Neural cell (in vitro differentiated cells): ENCODE results near the gene SPATS2. TPM values are rescaled to one million over a fixed set of nuclear protein-coding genes. Genes with fewer than 3 reads are reported as not detected.

Source experiments
- H2AFZ ChIP-seq: fragments of 200-600, 300-800 bp; sonication (generic), shearing (Covaris generic); 2 replicates; pipeline ENCODE4 v1.6.0; 2014; ENCODE audit warnings: low read depth, mild to moderate bottlenecking, antibody characterized with exemption, low read length, moderate library complexity
- H3F3A ChIP-seq: fragments of 200-600 bp; shearing (Covaris generic); 2 replicates; pipeline ENCODE4 v1.6.1; 2016; ENCODE audit warnings: mild to moderate bottlenecking, moderate library complexity, mixed read lengths, antibody characterized with exemption, low read length; ENCODE audit not compliant: insufficient read depth, poor library complexity, severe bottlenecking
- H3K27ac ChIP-seq: fragments of 200-600, 300-800 bp; sonication (generic), shearing (Covaris generic); 2 replicates; pipeline ENCODE4 v1.5.1; 2014; ENCODE audit warnings: mild to moderate bottlenecking, low read length, moderate library complexity
- H3K27me3 ChIP-seq: fragments of 300-800, 200-600 bp; sonication (generic), shearing (Covaris generic); 2 replicates; pipeline ENCODE4 v1.6.0; 2014; ENCODE audit warnings: mild to moderate bottlenecking, low read depth, low read length, moderate library complexity; ENCODE audit not compliant: insufficient read depth
- H3K36me3 ChIP-seq: fragments of 300-800, 200-600 bp; sonication (generic), shearing (Covaris generic); 2 replicates; pipeline ENCODE4 v1.5.1; 2014; ENCODE audit warnings: mild to moderate bottlenecking, antibody characterized with exemption, low read length, moderate library complexity; ENCODE audit not compliant: insufficient read depth
- H3K4me2 ChIP-seq: fragments of 300-800, 200-600 bp; sonication (generic), shearing (Covaris generic); 2 replicates; pipeline ENCODE4 v1.6.0; 2014; ENCODE audit warnings: mild to moderate bottlenecking, low read length
- H3K4me3 ChIP-seq: fragments of 300-800, 200-600 bp; sonication (generic), shearing (Covaris generic); 2 replicates; pipeline ENCODE4 v1.5.1; 2014; ENCODE audit warnings: mild to moderate bottlenecking, low read length, moderate library complexity
- H3K79me2 ChIP-seq: fragments of 200-600 bp; shearing (Covaris generic); replicated peaks from 2 replicates; pipeline ENCODE4 v1.6.0; 2014; ENCODE audit warnings: mild to moderate bottlenecking, low read length, moderate library complexity; ENCODE audit not compliant: insufficient read depth
- H3K9ac ChIP-seq: fragments of 300-800, 200-600 bp; sonication (generic), shearing (Covaris generic); 2 replicates; pipeline ENCODE4 v1.6.1; 2016; ENCODE audit warnings: mild to moderate bottlenecking, low read length, mixed read lengths
- H3K9me2 ChIP-seq: fragments of 200-600 bp; shearing (Covaris generic); 2 replicates; pipeline ENCODE4 v1.6.1; 2016; ENCODE audit warnings: mild to moderate bottlenecking, low read length, mixed read lengths; ENCODE audit not compliant: insufficient read depth
- H3K9me3 ChIP-seq: fragments of 200-600, 300-800 bp; sonication (generic), shearing (Covaris generic); 2 replicates; pipeline ENCODE4 v1.6.1; 2016; ENCODE audit warnings: mild to moderate bottlenecking, mixed run types, low read length, moderate library complexity, mixed read lengths
- H4K20me1 ChIP-seq: fragments of 200-600 bp; shearing (Covaris generic); 2 replicates; pipeline ENCODE4 v1.6.1; 2016; ENCODE audit warnings: mild to moderate bottlenecking, mixed run types; ENCODE audit not compliant: insufficient read depth
- EP300 ChIP-seq: fragments of 450-650 bp; conservative IDR thresholded peaks from 2 replicates; pipeline ENCODE4 v1.6.1; 2014; ENCODE audit warnings: antibody characterized with exemption, mild to moderate bottlenecking, moderate library complexity; ENCODE audit not compliant: poor library complexity, severe bottlenecking
- EZH2 ChIP-seq: fragments of 200-600, 300-800 bp; shearing (Covaris generic), sonication (generic); IDR thresholded peaks from 2 replicates; pipeline ENCODE4 v1.6.1; 2014; ENCODE audit warnings: antibody characterized with exemption, low read length, borderline replicate concordance, mild to moderate bottlenecking; ENCODE audit not compliant: insufficient read depth, poor library complexity, severe bottlenecking
- MXI1 ChIP-seq: fragments of 450-650 bp; conservative IDR thresholded peaks from 2 replicates; pipeline ENCODE4 v1.6.1; 2014; ENCODE audit warnings: antibody characterized with exemption, mild to moderate bottlenecking; ENCODE audit not compliant: poor library complexity, severe bottlenecking
- POLR2AphosphoS5 ChIP-seq: IDR thresholded peaks from 2 replicates; pipeline ENCODE4 v1.6.1; 2012
- RAD21 ChIP-seq: fragments of 450-650 bp; conservative IDR thresholded peaks from 2 replicates; pipeline ENCODE4 v1.6.1; 2014; ENCODE audit warnings: antibody characterized with exemption, mild to moderate bottlenecking, moderate library complexity
- SMC3 ChIP-seq: fragments of 450-650 bp; conservative IDR thresholded peaks from 2 replicates; pipeline ENCODE4 v1.6.1; 2014; ENCODE audit warnings: antibody characterized with exemption, mild to moderate bottlenecking, moderate library complexity; ENCODE audit not compliant: poor library complexity
- TAF1 ChIP-seq: IDR thresholded peaks from 2 replicates; pipeline ENCODE4 v1.6.1; 2012; ENCODE audit warnings: low read depth
- polyA plus RNA-seq: library from polyadenylated mRNA; depleted of rRNA; stranded (reverse); fragments of >200 nt; gene quantifications from 2 replicates; pipeline ENCODE4 v1.2.3, GENCODE V29; 2014
- TF ChIP-seq, protein P1 (sequence below): fragments of 450-650 bp; IDR thresholded peaks from 2 replicates; pipeline ENCODE4 v1.5.1; 2014; ENCODE audit warnings: antibody characterized with exemption, mild to moderate bottlenecking, moderate library complexity; ENCODE audit not compliant: poor library complexity, severe bottlenecking
- TF ChIP-seq, protein P2 (sequence below): IDR thresholded peaks from 2 replicates; pipeline ENCODE4 v1.6.1; 2012; ENCODE audit warnings: borderline replicate concordance

Gene SPATS2
- polyA plus RNA-seq, 1 donor from 2014 or later, result 58.4 TPM

DNA sequence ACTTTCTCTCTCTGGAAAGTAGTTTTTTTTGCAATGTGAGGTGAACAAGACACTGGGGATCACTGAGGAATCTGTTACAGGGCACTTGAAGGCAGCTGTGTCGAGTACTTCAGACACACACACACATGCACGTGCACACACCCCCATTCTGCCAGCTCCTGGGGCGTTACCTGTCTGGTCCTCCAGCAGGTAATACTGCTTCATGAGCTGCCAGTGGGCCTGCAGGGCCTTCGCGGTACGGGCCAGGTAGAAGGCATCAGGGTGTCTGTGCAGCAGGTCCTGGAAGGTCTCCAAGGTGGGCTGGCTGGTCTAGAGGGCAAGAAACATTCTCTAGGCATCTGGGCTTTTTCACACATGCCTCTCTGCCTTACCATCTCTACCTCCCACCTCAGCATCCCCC lies 195.6 kb downstream of the SPATS2 start:
- no peaks in the 10 kb centered on the region for H3K36me3 ChIP-seq
- H2AFZ ChIP-seq, result no peak overlapping the region
- TF ChIP-seq SMC3 (no peak), EZH2 (no peak), TAF1 (no peak), POLR2AphosphoS5 (no peak), EP300 (no peak), RAD21 (no peak), MXI1 (no peak)
- TF ChIP-seq, protein P1, sequence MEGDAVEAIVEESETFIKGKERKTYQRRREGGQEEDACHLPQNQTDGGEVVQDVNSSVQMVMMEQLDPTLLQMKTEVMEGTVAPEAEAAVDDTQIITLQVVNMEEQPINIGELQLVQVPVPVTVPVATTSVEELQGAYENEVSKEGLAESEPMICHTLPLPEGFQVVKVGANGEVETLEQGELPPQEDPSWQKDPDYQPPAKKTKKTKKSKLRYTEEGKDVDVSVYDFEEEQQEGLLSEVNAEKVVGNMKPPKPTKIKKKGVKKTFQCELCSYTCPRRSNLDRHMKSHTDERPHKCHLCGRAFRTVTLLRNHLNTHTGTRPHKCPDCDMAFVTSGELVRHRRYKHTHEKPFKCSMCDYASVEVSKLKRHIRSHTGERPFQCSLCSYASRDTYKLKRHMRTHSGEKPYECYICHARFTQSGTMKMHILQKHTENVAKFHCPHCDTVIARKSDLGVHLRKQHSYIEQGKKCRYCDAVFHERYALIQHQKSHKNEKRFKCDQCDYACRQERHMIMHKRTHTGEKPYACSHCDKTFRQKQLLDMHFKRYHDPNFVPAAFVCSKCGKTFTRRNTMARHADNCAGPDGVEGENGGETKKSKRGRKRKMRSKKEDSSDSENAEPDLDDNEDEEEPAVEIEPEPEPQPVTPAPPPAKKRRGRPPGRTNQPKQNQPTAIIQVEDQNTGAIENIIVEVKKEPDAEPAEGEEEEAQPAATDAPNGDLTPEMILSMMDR, result no peak
- TF ChIP-seq, protein P2, sequence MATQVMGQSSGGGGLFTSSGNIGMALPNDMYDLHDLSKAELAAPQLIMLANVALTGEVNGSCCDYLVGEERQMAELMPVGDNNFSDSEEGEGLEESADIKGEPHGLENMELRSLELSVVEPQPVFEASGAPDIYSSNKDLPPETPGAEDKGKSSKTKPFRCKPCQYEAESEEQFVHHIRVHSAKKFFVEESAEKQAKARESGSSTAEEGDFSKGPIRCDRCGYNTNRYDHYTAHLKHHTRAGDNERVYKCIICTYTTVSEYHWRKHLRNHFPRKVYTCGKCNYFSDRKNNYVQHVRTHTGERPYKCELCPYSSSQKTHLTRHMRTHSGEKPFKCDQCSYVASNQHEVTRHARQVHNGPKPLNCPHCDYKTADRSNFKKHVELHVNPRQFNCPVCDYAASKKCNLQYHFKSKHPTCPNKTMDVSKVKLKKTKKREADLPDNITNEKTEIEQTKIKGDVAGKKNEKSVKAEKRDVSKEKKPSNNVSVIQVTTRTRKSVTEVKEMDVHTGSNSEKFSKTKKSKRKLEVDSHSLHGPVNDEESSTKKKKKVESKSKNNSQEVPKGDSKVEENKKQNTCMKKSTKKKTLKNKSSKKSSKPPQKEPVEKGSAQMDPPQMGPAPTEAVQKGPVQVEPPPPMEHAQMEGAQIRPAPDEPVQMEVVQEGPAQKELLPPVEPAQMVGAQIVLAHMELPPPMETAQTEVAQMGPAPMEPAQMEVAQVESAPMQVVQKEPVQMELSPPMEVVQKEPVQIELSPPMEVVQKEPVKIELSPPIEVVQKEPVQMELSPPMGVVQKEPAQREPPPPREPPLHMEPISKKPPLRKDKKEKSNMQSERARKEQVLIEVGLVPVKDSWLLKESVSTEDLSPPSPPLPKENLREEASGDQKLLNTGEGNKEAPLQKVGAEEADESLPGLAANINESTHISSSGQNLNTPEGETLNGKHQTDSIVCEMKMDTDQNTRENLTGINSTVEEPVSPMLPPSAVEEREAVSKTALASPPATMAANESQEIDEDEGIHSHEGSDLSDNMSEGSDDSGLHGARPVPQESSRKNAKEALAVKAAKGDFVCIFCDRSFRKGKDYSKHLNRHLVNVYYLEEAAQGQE, result no peak
- no peak overlapping the region for H3K4me3 ChIP-seq
- H3K9ac ChIP-seq, result no peak overlapping the region
- H3K9me2 ChIP-seq, result no peaks in the 10 kb centered on the region
- H3K79me2 ChIP-seq, result peaks cover 11% of the 10 kb centered on the region
- H4K20me1 ChIP-seq, result no peaks in the 10 kb centered on the region
- no peaks in the 10 kb centered on the region for H3K27me3 ChIP-seq
- no peak overlapping the region for H3K4me2 ChIP-seq
- no peaks in the 10 kb centered on the region for H3K9me3 ChIP-seq
- H3K27ac ChIP-seq, result no peak overlapping the region
- H3F3A ChIP-seq, result no peaks in the 10 kb centered on the region

GRCh38 chr12:49563951-49564685 lies 196.9 kb downstream of the SPATS2 start:
- Histone ChIP-seq H2AFZ (no peak overlapping the region), H3K4me2 (no peak overlapping the region), H3F3A (no peaks in the 10 kb centered on the region), H3K27ac (no peak overlapping the region), H3K9me3 (no peaks in the 10 kb centered on the region), H3K27me3 (no peaks in the 10 kb centered on the region), H3K9me2 (no peaks in the 10 kb centered on the region), H3K4me3 (no peak overlapping the region), H3K36me3 (no peaks in the 10 kb centered on the region), H3K9ac (no peak overlapping the region), H3K79me2 (peaks cover 11% of the 10 kb centered on the region), H4K20me1 (no peaks in the 10 kb centered on the region)
- TF ChIP-seq SMC3 (no peak), TAF1 (no peak), RAD21 (no peak), EZH2 (no peak), EP300 (no peak), POLR2AphosphoS5 (no peak), MXI1 (no peak)
- TF ChIP-seq, protein P1, result no peak
- TF ChIP-seq, protein P2, result no peak
